SK-N-SH (cell line): ENCODE measurements around the gene CASD1. TPM values are rescaled to one million over a fixed set of nuclear protein-coding genes. Genes with fewer than 3 reads are reported as not detected.

Source experiments
- CTCF ChIA-PET: fragments of 300-600, 350-600 bp; formaldehyde crosslinking; extraction: SDS; loops from one replicate; lab custom pipeline; 2021; lab: Yijun Ruan, JAX
- POLR2A ChIA-PET: fragments of 350-600 bp; sonication (Branson Sonifier 250); formaldehyde crosslinking; extraction: SDS; loops from one replicate; lab custom pipeline; 2020; ENCODE audit warnings: antibody characterized with exemption, inconsistent platforms; lab: Yijun Ruan, JAX
- DNase-seq: peaks from one replicate; pipeline ENCODE4 v3.0.0; 2012
- H2AFZ ChIP-seq: fragments of 200-600 bp; sonication (generic); 2 replicates; pipeline ENCODE4 v1.8.1; 2016; ENCODE audit warnings: antibody characterized with exemption, mild to moderate bottlenecking, low read depth
- H3F3A ChIP-seq: fragments of 200-600 bp; sonication (generic); replicated peaks from 2 replicates; pipeline ENCODE3; 2016; ENCODE audit warnings: antibody characterized with exemption, mild to moderate bottlenecking; ENCODE audit not compliant: insufficient read depth
- H3K27ac ChIP-seq, 2 experiments: fragments of 200-500 bp in 1 of 2; fragments of 200-600 bp in 1 of 2; sonication (Bioruptor generic) in 1 of 2; sonication (generic), shearing (Covaris generic) in 1 of 2; 2 replicates each; pipeline versions ENCODE4 v1.5.1 to v1.6.1; 2014 to 2016; ENCODE audit warnings: low read depth in 2 of 2, inconsistent platforms in 1 of 2, low read length in 1 of 2, mild to moderate bottlenecking in 1 of 2, mixed read lengths in 1 of 2
- H3K27me3 ChIP-seq: fragments of 200-600 bp; sonication (generic), shearing (Covaris generic); 2 replicates; pipeline ENCODE4 v1.6.1; 2016; ENCODE audit warnings: mixed run types; ENCODE audit not compliant: insufficient read depth
- H3K36me3 ChIP-seq, 2 experiments: fragments of 200-500 bp in 1 of 2; fragments of 200-600 bp in 1 of 2; sonication (Bioruptor generic) in 1 of 2; sonication (generic) in 1 of 2; replicated peaks in 1 of 2; 2 replicates each; pipeline versions ENCODE3 to v1.5.1; 2014 to 2016; ENCODE audit warnings: low read length in 1 of 2, mild to moderate bottlenecking in 1 of 2; ENCODE audit not compliant: insufficient read depth in 2 of 2, control insufficient read depth in 1 of 2
- H3K4me1 ChIP-seq, 2 experiments: fragments of 200-500 bp in 1 of 2; fragments of 200-600 bp in 1 of 2; sonication (Bioruptor generic) in 1 of 2; sonication (generic), shearing (Covaris generic) in 1 of 2; 2 replicates each; pipeline versions ENCODE4 v1.5.1 to v1.6.1; 2014 to 2016; ENCODE audit warnings: low read depth in 1 of 2, low read length in 1 of 2, mixed run types in 1 of 2; ENCODE audit not compliant: insufficient read depth in 2 of 2, control insufficient read depth in 1 of 2
- H3K4me2 ChIP-seq: fragments of 200-600 bp; sonication (generic), shearing (Covaris generic); 2 replicates; pipeline ENCODE4 v1.6.1; 2017; ENCODE audit warnings: mixed run types
- H3K4me3 ChIP-seq, 2 experiments: fragments of 200-500 bp in 1 of 2; fragments of 200-600 bp in 1 of 2; sonication (Bioruptor generic) in 1 of 2; sonication (generic), shearing (Covaris generic) in 1 of 2; 2 replicates each; pipeline versions ENCODE4 v1.5.1 to v1.8.1; 2014 to 2016; ENCODE audit warnings: low read depth in 2 of 2, inconsistent platforms in 1 of 2, low read length in 1 of 2, mild to moderate bottlenecking in 1 of 2, mixed read lengths in 1 of 2, moderate library complexity in 1 of 2
- H3K79me2 ChIP-seq: fragments of 200-600 bp; sonication (generic); 2 replicates; pipeline ENCODE4 v1.8.1; 2017; ENCODE audit warnings: mild to moderate bottlenecking; ENCODE audit not compliant: insufficient read depth
- H3K9ac ChIP-seq: fragments of 200-600 bp; sonication (generic); 2 replicates; pipeline ENCODE4 v1.6.1; 2017; ENCODE audit warnings: mixed run types
- H3K9me2 ChIP-seq: fragments of 200-600 bp; sonication (generic); 2 replicates; pipeline ENCODE4 v1.6.1; 2017; ENCODE audit warnings: mixed run types
- H3K9me3 ChIP-seq: fragments of 200-600 bp; sonication (generic); 2 replicates; pipeline ENCODE4 v1.6.1; 2017; ENCODE audit warnings: mixed run types, mild to moderate bottlenecking, moderate library complexity
- H4K20me1 ChIP-seq: fragments of 200-600 bp; sonication (generic); 2 replicates; pipeline ENCODE4 v1.6.1; 2017; ENCODE audit warnings: mild to moderate bottlenecking, mixed run types; ENCODE audit not compliant: insufficient read depth
- ELF1 ChIP-seq: IDR thresholded peaks from 2 replicates; pipeline ENCODE4 v1.4.0; 2012
- EP300 ChIP-seq, 2 experiments: IDR thresholded peaks; 2 replicates each; pipeline versions ENCODE4 v1.4.0 to v1.6.1; 2012; ENCODE audit warnings: borderline replicate concordance in 1 of 2, low read depth in 1 of 2, low read length in 1 of 2
- EZH2phosphoT487 ChIP-seq: fragments of 200-600 bp; sonication (generic); IDR thresholded peaks from 2 replicates; pipeline ENCODE4 v1.6.1; 2017; ENCODE audit warnings: low read depth, mixed run types, mild to moderate bottlenecking, antibody characterized with exemption, moderate library complexity, borderline replicate concordance
- FOXJ3 ChIP-seq: sonication (generic); formaldehyde crosslinking; IDR thresholded peaks from 2 replicates; pipeline ENCODE4 v1.5.1; 2020; ENCODE audit warnings: mild to moderate bottlenecking, missing genetic modification reagents
- FOXM1 ChIP-seq: IDR thresholded peaks from 2 replicates; pipeline ENCODE4 v1.4.0; 2012; ENCODE audit warnings: low read depth, mild to moderate bottlenecking
- GATA2 ChIP-seq: sonication (generic); formaldehyde crosslinking; IDR thresholded peaks from 2 replicates; pipeline ENCODE4 v1.5.0; 2020; ENCODE audit warnings: mild to moderate bottlenecking, missing genetic modification reagents
- MXI1 ChIP-seq: IDR thresholded peaks from 2 replicates; pipeline ENCODE4 v1.6.1; 2012; ENCODE audit warnings: mild to moderate bottlenecking, low read depth, low read length, improper control_type of control experiment
- NRF1 ChIP-seq: IDR thresholded peaks from 2 replicates; pipeline ENCODE4 v1.6.1; 2012; ENCODE audit warnings: low read depth, mild to moderate bottlenecking, low read length
- POLR2AphosphoS5 ChIP-seq: IDR thresholded peaks from 2 replicates; pipeline ENCODE4 v1.6.1; 2012; ENCODE audit warnings: low read depth, low read length
- RAD21 ChIP-seq: IDR thresholded peaks from 2 replicates; pipeline ENCODE4 v1.6.1; 2012; ENCODE audit warnings: mild to moderate bottlenecking, low read length
- RFX5 ChIP-seq: IDR thresholded peaks from 2 replicates; pipeline ENCODE4 v1.6.1; 2012; ENCODE audit warnings: mild to moderate bottlenecking, improper control_type of control experiment, low read length
- SMC3 ChIP-seq: IDR thresholded peaks from 2 replicates; pipeline ENCODE4 v1.6.1; 2012; ENCODE audit warnings: low read depth, low read length, improper control_type of control experiment
- TAF1 ChIP-seq: IDR thresholded peaks from 2 replicates; pipeline ENCODE4 v1.6.1; 2012; ENCODE audit warnings: low read depth, mild to moderate bottlenecking, low read length, moderate library complexity, borderline replicate concordance
- TCF12 ChIP-seq: IDR thresholded peaks from 2 replicates; pipeline ENCODE4 v1.4.0; 2012
- YY1 ChIP-seq: IDR thresholded peaks from 2 replicates; pipeline ENCODE4 v1.4.0; 2012; ENCODE audit warnings: low read depth, mild to moderate bottlenecking
- WGBS: methylation state at CpG from one replicate; pipeline ENCODE4 v1.1.6; 2017; ENCODE audit warnings: low lambda C conversion rate; 5-methylcytosine and 5-hydroxymethylcytosine counted together
- polyA plus RNA-seq, 3 experiments: library from polyadenylated mRNA; depleted of rRNA; stranded (reverse); fragments of >200 nt; gene quantifications; 2 replicates each; pipeline ENCODE4 v1.2.3, GENCODE V29; 2012
- TF ChIP-seq, protein P1 (sequence below): IDR thresholded peaks from 2 replicates; pipeline ENCODE4 v1.4.0; 2012; ENCODE audit warnings: low read depth, borderline replicate concordance
- TF ChIP-seq, protein P2 (sequence below): fragments of 150-350 bp; IDR thresholded peaks from 2 replicates; pipeline ENCODE4 v1.6.1; 2016; ENCODE audit warnings: mild to moderate bottlenecking, low read depth, low read length
- TF ChIP-seq, protein P3 (sequence below): IDR thresholded peaks from 2 replicates; pipeline ENCODE4 v1.6.1; 2012; ENCODE audit warnings: mild to moderate bottlenecking, low read depth, low read length, moderate library complexity
- TF ChIP-seq, protein P4 (sequence below): IDR thresholded peaks from 2 replicates; pipeline ENCODE4; 2012
- TF ChIP-seq, protein P5 (sequence below): fragments of 150-350 bp; IDR thresholded peaks from 2 replicates; pipeline ENCODE4 v1.6.1; 2017; ENCODE audit warnings: antibody characterized with exemption, low read length, low read depth, borderline replicate concordance

CASD1 gene
- polyA plus RNA-seq, 1 of the 3 experiments (the other 2 are of a cell fraction): 8.5 TPM

DNA sequence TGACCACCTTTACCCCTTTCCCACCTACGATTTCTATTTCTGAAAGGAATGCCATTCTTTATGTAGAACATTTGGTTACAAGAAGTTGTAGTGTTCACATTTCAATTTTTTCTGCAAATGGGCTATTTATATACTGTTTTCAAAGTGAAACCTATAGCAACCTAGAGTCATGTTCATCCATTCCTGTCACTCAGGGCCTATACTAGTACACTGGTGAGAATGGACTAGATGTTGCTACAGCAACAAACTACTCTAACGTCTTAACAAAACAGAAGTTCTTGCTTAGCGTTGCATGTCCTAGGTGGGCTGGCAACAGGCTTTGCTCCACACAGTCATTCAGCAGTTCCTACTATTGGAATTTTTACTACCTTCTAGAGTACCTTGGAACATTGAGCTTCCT lies 16.3 kb downstream of the CASD1 start:
- Histone ChIP-seq H3K36me3 (peaks cover 52 to 82% of the 10 kb centered on the region in 2 experiments), H2AFZ (no peak overlapping the region), H4K20me1 (no peaks in the 10 kb centered on the region), H3K9ac (no peak overlapping the region), H3K27me3 (no peaks in the 10 kb centered on the region), H3K79me2 (no peaks in the 10 kb centered on the region), H3K9me3 (0 out of 2 replicates have a peak, but pooled peaks cover 6% of the 10 kb centered on the region)
- CTCF ChIA-PET: interaction anchor here (0.7 kb wide), 1 partner anchor 9 kb away, joined by 3 read pairs; no protein-coding TSS in a partner anchor
- POLR2A ChIA-PET: no interaction called here
- no peak for DNase-seq
- 93% methylated on average over 3 of the region's 3 CpGs for WGBS
- TF ChIP-seq, protein P1, sequence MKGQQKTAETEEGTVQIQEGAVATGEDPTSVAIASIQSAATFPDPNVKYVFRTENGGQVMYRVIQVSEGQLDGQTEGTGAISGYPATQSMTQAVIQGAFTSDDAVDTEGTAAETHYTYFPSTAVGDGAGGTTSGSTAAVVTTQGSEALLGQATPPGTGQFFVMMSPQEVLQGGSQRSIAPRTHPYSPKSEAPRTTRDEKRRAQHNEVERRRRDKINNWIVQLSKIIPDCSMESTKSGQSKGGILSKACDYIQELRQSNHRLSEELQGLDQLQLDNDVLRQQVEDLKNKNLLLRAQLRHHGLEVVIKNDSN: no peak
- TF ChIP-seq FOXJ3 (CRISPR knock-in tag) (no peak), TCF12 (no peak), NRF1 (no peak), EP300 (IDR thresholded peaks at IDR 0.05; ENCODE audit: borderline replicate concordance in 1 of 2, low read depth in 1 of 2, low read length in 1 of 2) (no peak), YY1 (no peak), ELF1 (no peak), TAF1 (no peak), POLR2AphosphoS5 (no peak), EZH2phosphoT487 (no peak), GATA2 (CRISPR knock-in tag) (no peak), FOXM1 (no peak), RFX5 (no peak), MXI1 (no peak), SMC3 (no peak), RAD21 (no peak)
- TF ChIP-seq, protein P2, sequence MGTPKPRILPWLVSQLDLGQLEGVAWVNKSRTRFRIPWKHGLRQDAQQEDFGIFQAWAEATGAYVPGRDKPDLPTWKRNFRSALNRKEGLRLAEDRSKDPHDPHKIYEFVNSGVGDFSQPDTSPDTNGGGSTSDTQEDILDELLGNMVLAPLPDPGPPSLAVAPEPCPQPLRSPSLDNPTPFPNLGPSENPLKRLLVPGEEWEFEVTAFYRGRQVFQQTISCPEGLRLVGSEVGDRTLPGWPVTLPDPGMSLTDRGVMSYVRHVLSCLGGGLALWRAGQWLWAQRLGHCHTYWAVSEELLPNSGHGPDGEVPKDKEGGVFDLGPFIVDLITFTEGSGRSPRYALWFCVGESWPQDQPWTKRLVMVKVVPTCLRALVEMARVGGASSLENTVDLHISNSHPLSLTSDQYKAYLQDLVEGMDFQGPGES: no peak
- TF ChIP-seq, protein P3, sequence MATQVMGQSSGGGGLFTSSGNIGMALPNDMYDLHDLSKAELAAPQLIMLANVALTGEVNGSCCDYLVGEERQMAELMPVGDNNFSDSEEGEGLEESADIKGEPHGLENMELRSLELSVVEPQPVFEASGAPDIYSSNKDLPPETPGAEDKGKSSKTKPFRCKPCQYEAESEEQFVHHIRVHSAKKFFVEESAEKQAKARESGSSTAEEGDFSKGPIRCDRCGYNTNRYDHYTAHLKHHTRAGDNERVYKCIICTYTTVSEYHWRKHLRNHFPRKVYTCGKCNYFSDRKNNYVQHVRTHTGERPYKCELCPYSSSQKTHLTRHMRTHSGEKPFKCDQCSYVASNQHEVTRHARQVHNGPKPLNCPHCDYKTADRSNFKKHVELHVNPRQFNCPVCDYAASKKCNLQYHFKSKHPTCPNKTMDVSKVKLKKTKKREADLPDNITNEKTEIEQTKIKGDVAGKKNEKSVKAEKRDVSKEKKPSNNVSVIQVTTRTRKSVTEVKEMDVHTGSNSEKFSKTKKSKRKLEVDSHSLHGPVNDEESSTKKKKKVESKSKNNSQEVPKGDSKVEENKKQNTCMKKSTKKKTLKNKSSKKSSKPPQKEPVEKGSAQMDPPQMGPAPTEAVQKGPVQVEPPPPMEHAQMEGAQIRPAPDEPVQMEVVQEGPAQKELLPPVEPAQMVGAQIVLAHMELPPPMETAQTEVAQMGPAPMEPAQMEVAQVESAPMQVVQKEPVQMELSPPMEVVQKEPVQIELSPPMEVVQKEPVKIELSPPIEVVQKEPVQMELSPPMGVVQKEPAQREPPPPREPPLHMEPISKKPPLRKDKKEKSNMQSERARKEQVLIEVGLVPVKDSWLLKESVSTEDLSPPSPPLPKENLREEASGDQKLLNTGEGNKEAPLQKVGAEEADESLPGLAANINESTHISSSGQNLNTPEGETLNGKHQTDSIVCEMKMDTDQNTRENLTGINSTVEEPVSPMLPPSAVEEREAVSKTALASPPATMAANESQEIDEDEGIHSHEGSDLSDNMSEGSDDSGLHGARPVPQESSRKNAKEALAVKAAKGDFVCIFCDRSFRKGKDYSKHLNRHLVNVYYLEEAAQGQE: no peak
- TF ChIP-seq, protein P4, sequence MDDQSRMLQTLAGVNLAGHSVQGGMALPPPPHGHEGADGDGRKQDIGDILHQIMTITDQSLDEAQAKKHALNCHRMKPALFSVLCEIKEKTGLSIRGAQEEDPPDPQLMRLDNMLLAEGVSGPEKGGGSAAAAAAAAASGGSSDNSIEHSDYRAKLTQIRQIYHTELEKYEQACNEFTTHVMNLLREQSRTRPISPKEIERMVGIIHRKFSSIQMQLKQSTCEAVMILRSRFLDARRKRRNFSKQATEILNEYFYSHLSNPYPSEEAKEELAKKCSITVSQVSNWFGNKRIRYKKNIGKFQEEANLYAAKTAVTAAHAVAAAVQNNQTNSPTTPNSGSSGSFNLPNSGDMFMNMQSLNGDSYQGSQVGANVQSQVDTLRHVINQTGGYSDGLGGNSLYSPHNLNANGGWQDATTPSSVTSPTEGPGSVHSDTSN: no peak
- TF ChIP-seq, protein P5, sequence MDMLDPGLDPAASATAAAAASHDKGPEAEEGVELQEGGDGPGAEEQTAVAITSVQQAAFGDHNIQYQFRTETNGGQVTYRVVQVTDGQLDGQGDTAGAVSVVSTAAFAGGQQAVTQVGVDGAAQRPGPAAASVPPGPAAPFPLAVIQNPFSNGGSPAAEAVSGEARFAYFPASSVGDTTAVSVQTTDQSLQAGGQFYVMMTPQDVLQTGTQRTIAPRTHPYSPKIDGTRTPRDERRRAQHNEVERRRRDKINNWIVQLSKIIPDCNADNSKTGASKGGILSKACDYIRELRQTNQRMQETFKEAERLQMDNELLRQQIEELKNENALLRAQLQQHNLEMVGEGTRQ: no peak
- TF ChIP-seq, all 33 proteins: peak for 0
- no peaks in the 10 kb centered on the region for H3K9me2 ChIP-seq
- no peak overlapping the region for H3K27ac ChIP-seq
- no peak overlapping the region for H3K4me2 ChIP-seq
- no peaks in the 10 kb centered on the region; a peak in 1 of 4 replicates for H3K4me1 ChIP-seq
- H3K4me3 ChIP-seq: no peak overlapping the region
- H3F3A ChIP-seq: no peaks in the 10 kb centered on the region
